DOHH2 (cell line): ENCODE data around the gene MRM2.

Experiments used
- H3F3A ChIP-seq: fragments of 200-600 bp; sonication (generic), shearing (Covaris generic); 2 replicates; pipeline ENCODE4 v1.6.0; 2016; ENCODE audit warnings: antibody characterized with exemption, mild to moderate bottlenecking; ENCODE audit not compliant: control insufficient read depth, insufficient read depth
- H3K27ac ChIP-seq: fragments of 200-600 bp; sonication (generic); 2 replicates; pipeline ENCODE4 v1.5.1; 2014; ENCODE audit warnings: low read depth, mild to moderate bottlenecking, low read length, moderate library complexity
- H3K27me3 ChIP-seq: fragments of 200-600 bp; sonication (generic); 2 replicates; pipeline ENCODE4 v1.6.1; 2014; ENCODE audit warnings: mild to moderate bottlenecking, low read length, mixed read lengths; ENCODE audit not compliant: control insufficient read depth
- H3K36me3 ChIP-seq: fragments of 200-600 bp; sonication (generic); 2 replicates; pipeline ENCODE4 v1.6.1; 2014; ENCODE audit warnings: mild to moderate bottlenecking, low read length, moderate library complexity, mixed read lengths; ENCODE audit not compliant: control insufficient read depth
- H3K4me1 ChIP-seq: fragments of 200-600 bp; sonication (generic); 2 replicates; pipeline ENCODE4 v1.6.1; 2014; ENCODE audit warnings: mild to moderate bottlenecking, low read length, mixed read lengths; ENCODE audit not compliant: control insufficient read depth
- H3K4me2 ChIP-seq: fragments of 200-600 bp; sonication (generic); 2 replicates; pipeline ENCODE4 v1.6.0; 2014; ENCODE audit warnings: mild to moderate bottlenecking, low read length, moderate library complexity
- H3K4me3 ChIP-seq: fragments of 200-600 bp; sonication (generic); 2 replicates; pipeline ENCODE4 v1.5.1; 2014; ENCODE audit warnings: mild to moderate bottlenecking, low read length, mixed read lengths
- H3K79me2 ChIP-seq: fragments of 200-600 bp; sonication (generic); 2 replicates; pipeline ENCODE4 v1.6.1; 2014; ENCODE audit warnings: mild to moderate bottlenecking, low read length, mixed read lengths; ENCODE audit not compliant: control insufficient read depth
- H3K9me2 ChIP-seq: fragments of 200-600 bp; sonication (generic); replicated peaks from 2 replicates; pipeline ENCODE4 v1.6.1; 2014; ENCODE audit warnings: mild to moderate bottlenecking, low read length, mixed read lengths; ENCODE audit not compliant: control insufficient read depth
- H3K9me3 ChIP-seq: fragments of 200-600 bp; sonication (generic); 2 replicates; pipeline ENCODE4 v1.6.1; 2014; ENCODE audit warnings: antibody characterized with exemption, low read length, mixed read lengths; ENCODE audit not compliant: control insufficient read depth, insufficient read depth
- H4K20me1 ChIP-seq: fragments of 200-600 bp; sonication (generic); 2 replicates; pipeline ENCODE4 v1.6.0; 2014; ENCODE audit warnings: low read depth, mild to moderate bottlenecking, antibody characterized with exemption, low read length, moderate library complexity; ENCODE audit not compliant: control insufficient read depth, insufficient read depth
- CTCF ChIP-seq: fragments of 200-600 bp; sonication (generic); IDR thresholded peaks from one replicate; pipeline ENCODE4 v1.5.1; 2014; ENCODE audit warnings: antibody characterized with exemption, mild to moderate bottlenecking, low read depth, low read length; ENCODE audit not compliant: poor library complexity, severe bottlenecking
- EZH2phosphoT487 ChIP-seq: fragments of 200-600 bp; sonication (generic); IDR thresholded peaks from 2 replicates; pipeline ENCODE4 v1.6.1; 2017; ENCODE audit warnings: borderline replicate concordance, mild to moderate bottlenecking, antibody characterized with exemption, low read length, moderate library complexity, mixed read lengths

Gene MRM2

GRCh38 chr7:2283074-2283473, 41.1 kb upstream of the MRM2 start:
- TF ChIP-seq EZH2phosphoT487 (no peak), CTCF (no peak)
- H3K9me2 ChIP-seq: no peaks in the 10 kb centered on the region
- H3K4me2 ChIP-seq: no peak overlapping the region
- H3F3A ChIP-seq: peaks cover 5% of the 10 kb centered on the region
- peaks cover 40% of the 10 kb centered on the region for H3K79me2 ChIP-seq
- no peak overlapping the region for H3K4me3 ChIP-seq
- H3K4me1 ChIP-seq: peaks cover 5% of the 10 kb centered on the region
- no peaks in the 10 kb centered on the region for H3K9me3 ChIP-seq
- no peak overlapping the region for H3K27ac ChIP-seq
- no peaks in the 10 kb centered on the region for H3K27me3 ChIP-seq
- no peaks in the 10 kb centered on the region; the same call in none of the 2 replicates for H3K36me3 ChIP-seq
- H4K20me1 ChIP-seq: peaks cover 25% of the 10 kb centered on the region

GRCh38 chr7:2282185-2282751, 40.3 kb upstream of the MRM2 start:
- no peaks in the 10 kb centered on the region for H3K9me3 ChIP-seq
- no peak overlapping the region for H3K4me3 ChIP-seq
- peaks cover 3% of the 10 kb centered on the region; the same call in 1 of the 2 replicates for H3K36me3 ChIP-seq
- no peak overlapping the region for H3K4me2 ChIP-seq
- H4K20me1 ChIP-seq: peaks cover 25% of the 10 kb centered on the region
- H3F3A ChIP-seq: peaks cover 5% of the 10 kb centered on the region
- peaks cover 34% of the 10 kb centered on the region for H3K79me2 ChIP-seq
- no peak overlapping the region for H3K27ac ChIP-seq
- H3K27me3 ChIP-seq: no peaks in the 10 kb centered on the region
- H3K4me1 ChIP-seq: no peaks in the 10 kb centered on the region
- no peaks in the 10 kb centered on the region for H3K9me2 ChIP-seq
- TF ChIP-seq CTCF (no peak), EZH2phosphoT487 (no peak)

GRCh38 chr7:2281541-2281940, 39.5 kb upstream of the MRM2 start:
- Histone ChIP-seq H3K9me2 (no peaks in the 10 kb centered on the region), H3K4me1 (no peaks in the 10 kb centered on the region), H3K27ac (no peak overlapping the region), H3K27me3 (no peaks in the 10 kb centered on the region), H3K36me3 (peaks cover 7% of the 10 kb centered on the region; the same call in 1 of the 2 replicates), H3K79me2 (peaks cover 34% of the 10 kb centered on the region), H3K4me3 (no peak overlapping the region), H3K9me3 (no peaks in the 10 kb centered on the region), H4K20me1 (peaks cover 25% of the 10 kb centered on the region), H3K4me2 (no peak overlapping the region), H3F3A (peaks cover 5% of the 10 kb centered on the region)
- TF ChIP-seq EZH2phosphoT487: no peak
- no peak for TF ChIP-seq CTCF

- Histone ChIP-seq H3K4me3 (no peak overlapping the region), H3F3A (peaks cover 5% of the 10 kb centered on the region), H3K4me1 (no peaks in the 10 kb centered on the region), H3K79me2 (peaks cover 29% of the 10 kb centered on the region), H3K27ac (no peak overlapping the region), H4K20me1 (peaks cover 19% of the 10 kb centered on the region), H3K9me2 (no peaks in the 10 kb centered on the region), H3K4me2 (no peak overlapping the region), H3K27me3 (no peaks in the 10 kb centered on the region), H3K36me3 (peaks cover 7% of the 10 kb centered on the region; the same call in 1 of the 2 replicates), H3K9me3 (no peaks in the 10 kb centered on the region)
- TF ChIP-seq CTCF (no peak), EZH2phosphoT487 (no peak)
Observed at GRCh38 chr7:2280424-2280823, 38.4 kb upstream of the MRM2 start.
